ENCODE results near the gene TMEM165. TPM values are rescaled to one million over a fixed set of nuclear protein-coding genes. Genes with fewer than 3 reads are reported as not detected.

Gene TMEM165
- total and polyA plus RNA-seq, 2 of the 4 experiments (the other 2 are of a cell fraction), result 49.6 to 83.0 TPM

GRCh38 chr4:55378617-55379467 is 16.9 kb upstream of the TMEM165 start (continued):
- TF ChIP-seq CHD1 (IDR thresholded peaks at IDR 0.05; ENCODE audit: low read depth, low read length), result no peak

DNA sequence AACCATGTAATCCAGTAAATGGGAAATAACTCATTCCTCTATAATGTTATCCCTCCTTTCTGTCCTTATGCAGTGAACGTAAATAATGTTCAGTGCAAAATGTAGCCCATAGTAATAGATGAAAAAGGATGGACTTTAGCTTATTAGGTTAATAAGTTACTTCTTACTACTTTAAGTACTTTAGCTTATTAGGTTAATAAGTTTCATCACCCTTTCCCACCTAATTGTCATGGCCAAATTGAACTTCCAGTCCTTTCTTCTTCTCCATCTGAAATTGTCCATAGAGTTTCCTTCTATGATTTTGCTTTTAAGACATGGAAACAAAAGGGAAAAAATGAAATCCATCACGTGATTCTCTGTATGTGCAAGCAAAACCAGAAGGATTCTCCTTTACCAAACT is 15.2 kb upstream of the TMEM165 start:
- no peak overlapping the region for H2AK5ac ChIP-seq (ENCODE audit: low read depth, low read length)
- peaks cover 4% of the 10 kb centered on the region; the same call in 1 of the 2 replicates for H3K4me1 ChIP-seq (ENCODE audit: control insufficient read depth, insufficient read depth, low read length)
- in situ Hi-C loops (cut with MboI; ENCODE audit: low sequenced_read_pairs) (no loop called here), intact Hi-C loops (cut with micrococcal nuclease) (no loop called here), dilution Hi-C loops (cut with HindIII; ENCODE audit: low sequenced_read_pairs, unreplicated experiment) (no loop called here)
- ChIA-PET CTCF (interaction anchor here (0.7 kb wide), 1 partner anchor 28 kb away, joined by 3 read pairs; no protein-coding TSS in a partner anchor), POLR2A (ENCODE audit: unreplicated experiment) (no interaction called here)
- no peak overlapping the region for H3K4me3 ChIP-seq (ENCODE audit: insufficient read depth, low read depth, low read length)
- no peak overlapping the region for H4K5ac ChIP-seq (ENCODE audit: low read depth, low read length)
- no peaks in the 10 kb centered on the region for H3K9me3 ChIP-seq (ENCODE audit: control insufficient read depth, insufficient read depth, low read length)
- no peak overlapping the region for H2BK120ac ChIP-seq (ENCODE audit: low read depth, low read length)
- no peak overlapping the region for H3K4me2 ChIP-seq (ENCODE audit: low read depth, low read length)
- DNase-seq, result no peak
- no peaks in the 10 kb centered on the region for H4K20me1 ChIP-seq (ENCODE audit: insufficient read depth, low read length)
- no peaks in the 10 kb centered on the region for H3K36me3 ChIP-seq (ENCODE audit: control insufficient read depth, insufficient read depth, low read length)
- H2BK20ac ChIP-seq (ENCODE audit: low read depth, low read length), result no peak overlapping the region
- H3K56ac ChIP-seq (ENCODE audit: extremely low read depth, insufficient read depth, low read length), result no peak overlapping the region
- no peak overlapping the region for H2AFZ ChIP-seq (replicated peaks; ENCODE audit: low read length, poor library complexity)
- no peak overlapping the region for H3K23ac ChIP-seq (ENCODE audit: low read depth, low read length)
- no peak overlapping the region for H3K18ac ChIP-seq (ENCODE audit: low read depth, low read length)
- no peak overlapping the region for H2BK15ac ChIP-seq (ENCODE audit: low read depth, low read length)
- WGBS, 2 experiments (ENCODE audit: extremely low coverage in 2 of 2, insufficient read length in 1 of 2), result no CpG with 5 or more reads among the region's 2 CpGs
- no peak overlapping the region for H4K8ac ChIP-seq (ENCODE audit: low read depth in 2 of 2, low read length in 2 of 2)
- no peak overlapping the region for H3K4ac ChIP-seq (ENCODE audit: low read depth, low read length)
- no peak for ATAC-seq (ENCODE audit: low read depth)
- H3K9ac ChIP-seq (ENCODE audit: low read depth, low read length), result no peak overlapping the region
- no peak overlapping the region for H4K91ac ChIP-seq (ENCODE audit: insufficient read depth, low read depth, low read length)
- H3K9me1 ChIP-seq (ENCODE audit: insufficient read depth, low read length), result no peaks in the 10 kb centered on the region; the same call in 1 of the 2 replicates
- H2BK5ac ChIP-seq (ENCODE audit: low read depth, low read length, poor library complexity, severe bottlenecking), result no peak overlapping the region
- no TSS peak for BruUV-seq (replicated peaks)
- H3K27ac ChIP-seq (ENCODE audit: insufficient read depth, low read length), result no peak overlapping the region
- H3K79me1 ChIP-seq (ENCODE audit: low read depth in 1 of 2, low read length in 2 of 2), result no peaks in the 10 kb centered on the region
- TF ChIP-seq MXI1 (IDR thresholded peaks at IDR 0.05; ENCODE audit: borderline replicate concordance, low read depth, low read length) (no peak), FOS (IDR thresholded peaks at IDR 0.05; ENCODE audit: low read depth, low read length) (no peak), RAD21 (IDR thresholded peaks at IDR 0.05; ENCODE audit: low read length) (no peak), MAZ (IDR thresholded peaks at IDR 0.05; ENCODE audit: borderline replicate concordance, low read depth, low read length) (no peak), ELK1 (IDR thresholded peaks at IDR 0.05; ENCODE audit: borderline replicate concordance, low read depth, low read length) (no peak), RCOR1 (IDR thresholded peaks at IDR 0.05; ENCODE audit: insufficient replicate concordance, low read length) (no peak)
- H3K14ac ChIP-seq (replicated peaks; ENCODE audit: low read depth, low read length), result no peak overlapping the region
- H2AK9ac ChIP-seq (replicated peaks; ENCODE audit: low read depth, low read length, poor library complexity), result no peak overlapping the region
- H3K27me3 ChIP-seq (ENCODE audit: control insufficient read depth, insufficient read depth, low read length), result no peaks in the 10 kb centered on the region
